Measurements from ENCODE around the gene MICAL2.

DNA sequence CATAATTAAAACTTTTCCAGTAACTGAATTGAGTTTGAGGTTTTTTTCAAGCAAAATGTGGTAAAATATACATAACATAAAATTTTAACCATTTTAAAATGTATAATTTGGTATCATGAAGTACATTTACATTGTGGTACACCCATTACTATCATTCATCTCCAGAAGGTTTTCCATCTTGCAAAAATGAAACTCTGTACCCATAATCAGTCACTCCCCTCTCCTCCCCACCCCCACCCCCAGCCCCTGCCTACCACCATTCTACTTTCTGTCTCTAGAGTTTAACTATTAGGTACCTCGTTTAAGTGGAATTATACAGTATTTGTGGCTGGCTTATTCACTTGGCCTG, 63.7 kb downstream of the MICAL2 start:
- TF ChIP-seq, protein P1, sequence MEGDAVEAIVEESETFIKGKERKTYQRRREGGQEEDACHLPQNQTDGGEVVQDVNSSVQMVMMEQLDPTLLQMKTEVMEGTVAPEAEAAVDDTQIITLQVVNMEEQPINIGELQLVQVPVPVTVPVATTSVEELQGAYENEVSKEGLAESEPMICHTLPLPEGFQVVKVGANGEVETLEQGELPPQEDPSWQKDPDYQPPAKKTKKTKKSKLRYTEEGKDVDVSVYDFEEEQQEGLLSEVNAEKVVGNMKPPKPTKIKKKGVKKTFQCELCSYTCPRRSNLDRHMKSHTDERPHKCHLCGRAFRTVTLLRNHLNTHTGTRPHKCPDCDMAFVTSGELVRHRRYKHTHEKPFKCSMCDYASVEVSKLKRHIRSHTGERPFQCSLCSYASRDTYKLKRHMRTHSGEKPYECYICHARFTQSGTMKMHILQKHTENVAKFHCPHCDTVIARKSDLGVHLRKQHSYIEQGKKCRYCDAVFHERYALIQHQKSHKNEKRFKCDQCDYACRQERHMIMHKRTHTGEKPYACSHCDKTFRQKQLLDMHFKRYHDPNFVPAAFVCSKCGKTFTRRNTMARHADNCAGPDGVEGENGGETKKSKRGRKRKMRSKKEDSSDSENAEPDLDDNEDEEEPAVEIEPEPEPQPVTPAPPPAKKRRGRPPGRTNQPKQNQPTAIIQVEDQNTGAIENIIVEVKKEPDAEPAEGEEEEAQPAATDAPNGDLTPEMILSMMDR (tag by site-specific recombination; IDR thresholded peaks at IDR 0.05), result no peak
- no peak for TF ChIP-seq ZNF302 (tag by site-specific recombination; IDR thresholded peaks at IDR 0.05; ENCODE audit: low read depth)
- TF ChIP-seq ZNF549 (tag by site-specific recombination; IDR thresholded peaks at IDR 0.05), result no peak
- no peak for TF ChIP-seq ZNF521 (tag by site-specific recombination; IDR thresholded peaks at IDR 0.05)
- no peak for TF ChIP-seq ZNF366 (tag by site-specific recombination; conservative IDR thresholded peaks at IDR 0.05)
- TF ChIP-seq ZNF830 (tag by site-specific recombination; IDR thresholded peaks at IDR 0.05; ENCODE audit: low read depth), result no peak
- TF ChIP-seq REST (tag by site-specific recombination; IDR thresholded peaks at IDR 0.05), result no peak

Measured in HEK293 (cell line).